WTC11 (cell line): Measurements from ENCODE around the gene SPI1. TPM values are rescaled to one million over a fixed set of nuclear protein-coding genes. Genes with fewer than 3 reads are reported as not detected.
A peak's percentile ranks its signal among the peaks of the same experiment; 100 is the strongest.

Source experiments
- ATAC-seq: fragments of 200-7000 bp; cut with Tn5 transposase; 2 replicates; pipeline ENCODE4 v1.10.0; 2021; ENCODE audit warnings: mild to moderate bottlenecking, moderate library complexity
- Bru-seq: library from RNA; stranded (reverse); fragments of 400-500 nt; gene quantifications from one replicate; lab custom pipeline; 2021; lab: Mats Ljungman, UMichigan
- CTCF ChIA-PET: fragments of 300-600 bp; sonication (Branson Sonifier 250); formaldehyde crosslinking; loops from one replicate; lab custom pipeline; 2021; ENCODE audit warnings: antibody characterized with exemption; lab: Charles Lee
- POLR2A ChIA-PET: fragments of 350-600 bp; sonication (Branson Sonifier 250); formaldehyde crosslinking; loops from one replicate; lab custom pipeline; 2021; ENCODE audit warnings: antibody characterized with exemption; lab: Charles Lee
- DNase-seq: peaks from one replicate; pipeline ENCODE4 v3.0.0; 2021; ENCODE audit warnings: low spot score
- H3K27ac Mint-ChIP-seq: 2 replicates; pipeline ENCODE4 v1.8.0; 2021; ENCODE audit warnings: mixed read lengths
- H3K27me3 Mint-ChIP-seq: 2 replicates; pipeline ENCODE4 v1.8.0; 2021; ENCODE audit warnings: low read depth, mild to moderate bottlenecking, moderate library complexity, mixed read lengths
- H3K36me3 Mint-ChIP-seq: 2 replicates; pipeline ENCODE4 v1.8.0; 2021; ENCODE audit warnings: mixed read lengths
- H3K4me1 Mint-ChIP-seq: 2 replicates; pipeline ENCODE4 v1.8.0; 2022; ENCODE audit warnings: mixed read lengths
- H3K4me3 Mint-ChIP-seq: 2 replicates; pipeline ENCODE4 v1.8.0; 2021; ENCODE audit warnings: mild to moderate bottlenecking, moderate library complexity, mixed read lengths
- H3K9me3 Mint-ChIP-seq: 2 replicates; pipeline ENCODE4 v1.8.0; 2021; ENCODE audit warnings: mixed read lengths
- CBFB ChIP-seq: sonication (generic); formaldehyde crosslinking; IDR thresholded peaks from 2 replicates; pipeline ENCODE4 v1.8.1; 2022; ENCODE audit warnings: mild to moderate bottlenecking, low read depth, missing genetic modification reagents
- GTF2I ChIP-seq: fragments of 250-450 bp; sonication (Bioruptor Pico); conservative IDR thresholded peaks from 2 replicates; pipeline ENCODE4 v1.4.0; 2021; ENCODE audit warnings: mild to moderate bottlenecking
- JAZF1 ChIP-seq: fragments of 250-450 bp; sonication (Bioruptor Pico); IDR thresholded peaks from 2 replicates; pipeline ENCODE4 v1.9.0; 2021; ENCODE audit warnings: moderate library complexity, mild to moderate bottlenecking, inconsistent platforms
- NR1H2 ChIP-seq: sonication (generic); formaldehyde crosslinking; IDR thresholded peaks from 2 replicates; pipeline ENCODE4 v1.9.0; 2021; ENCODE audit warnings: mild to moderate bottlenecking, moderate library complexity, missing genetic modification reagents
- NR2C2 ChIP-seq: sonication (generic); formaldehyde crosslinking; IDR thresholded peaks from 2 replicates; pipeline ENCODE4 v1.8.0; 2022; ENCODE audit warnings: mild to moderate bottlenecking, missing genetic modification reagents
- PRRX2 ChIP-seq: fragments of 250-450 bp; sonication (Bioruptor Pico); IDR thresholded peaks from 2 replicates; pipeline ENCODE4 v1.8.0; 2021; ENCODE audit warnings: mild to moderate bottlenecking
- long read RNA-seq, 3 experiments: library from RNA in 1 of 3; library from capped mRNA in 1 of 3; library from polyadenylated mRNA in 1 of 3; unstranded in 2 of 3; stranded (forward) in 1 of 3; transcript quantifications; one replicate each; pipeline ENCODE4 v2.0.0, GENCODE V29; 2021
- total RNA-seq: library from RNA; stranded (reverse); gene quantifications from 3 replicates; pipeline ENCODE4 v1.2.3, GENCODE V29; 2021
- TF ChIP-seq, protein P1 (sequence below): sonication (generic); formaldehyde crosslinking; IDR thresholded peaks from 2 replicates; pipeline ENCODE4 v1.8.0; 2023; ENCODE audit warnings: mild to moderate bottlenecking, missing genetic modification reagents
- TF ChIP-seq, protein P2 (sequence below): sonication (generic); formaldehyde crosslinking; IDR thresholded peaks from 2 replicates; pipeline ENCODE4 v1.8.1; 2023; ENCODE audit warnings: mild to moderate bottlenecking, missing genetic modification reagents
- TF ChIP-seq, protein P3 (sequence below): fragments of 200-600 bp; IDR thresholded peaks from 2 replicates; pipeline ENCODE4 v1.8.0; 2022; ENCODE audit warnings: antibody characterized with exemption
- TF ChIP-seq, protein P4 (sequence below): sonication (generic); formaldehyde crosslinking; conservative IDR thresholded peaks from 2 replicates; pipeline ENCODE4 v1.8.1; 2023; ENCODE audit warnings: mild to moderate bottlenecking, low read depth, missing genetic modification reagents, moderate library complexity
- TF ChIP-seq, protein P5 (sequence below): sonication (generic); formaldehyde crosslinking; IDR thresholded peaks from 2 replicates; pipeline ENCODE4 v1.8.0; 2022; ENCODE audit warnings: mild to moderate bottlenecking, missing genetic modification reagents
- TF ChIP-seq, protein P6 (sequence below): fragments of 250-450 bp; sonication (Bioruptor Pico); IDR thresholded peaks from 2 replicates; pipeline ENCODE4 v1.9.0; 2021; ENCODE audit warnings: moderate library complexity, mild to moderate bottlenecking, inconsistent platforms, borderline replicate concordance
- TF ChIP-seq, protein P7 (sequence below): fragments of 250-450 bp; sonication (Bioruptor Pico); conservative IDR thresholded peaks from 2 replicates; pipeline ENCODE4 v1.9.0; 2021; ENCODE audit warnings: mild to moderate bottlenecking

SPI1 gene
- 0.21 to 0.59 TPM (median 0.39 TPM) in 3 replicates for total RNA-seq
- percentile 2 among the genes with signal in this experiment for Bru-seq, nascent RNA
- long read RNA-seq, experiment 1, result 0 reads
- long read RNA-seq, experiment 2, result 0 reads
- long read RNA-seq, experiment 3, result 0 reads

DNA sequence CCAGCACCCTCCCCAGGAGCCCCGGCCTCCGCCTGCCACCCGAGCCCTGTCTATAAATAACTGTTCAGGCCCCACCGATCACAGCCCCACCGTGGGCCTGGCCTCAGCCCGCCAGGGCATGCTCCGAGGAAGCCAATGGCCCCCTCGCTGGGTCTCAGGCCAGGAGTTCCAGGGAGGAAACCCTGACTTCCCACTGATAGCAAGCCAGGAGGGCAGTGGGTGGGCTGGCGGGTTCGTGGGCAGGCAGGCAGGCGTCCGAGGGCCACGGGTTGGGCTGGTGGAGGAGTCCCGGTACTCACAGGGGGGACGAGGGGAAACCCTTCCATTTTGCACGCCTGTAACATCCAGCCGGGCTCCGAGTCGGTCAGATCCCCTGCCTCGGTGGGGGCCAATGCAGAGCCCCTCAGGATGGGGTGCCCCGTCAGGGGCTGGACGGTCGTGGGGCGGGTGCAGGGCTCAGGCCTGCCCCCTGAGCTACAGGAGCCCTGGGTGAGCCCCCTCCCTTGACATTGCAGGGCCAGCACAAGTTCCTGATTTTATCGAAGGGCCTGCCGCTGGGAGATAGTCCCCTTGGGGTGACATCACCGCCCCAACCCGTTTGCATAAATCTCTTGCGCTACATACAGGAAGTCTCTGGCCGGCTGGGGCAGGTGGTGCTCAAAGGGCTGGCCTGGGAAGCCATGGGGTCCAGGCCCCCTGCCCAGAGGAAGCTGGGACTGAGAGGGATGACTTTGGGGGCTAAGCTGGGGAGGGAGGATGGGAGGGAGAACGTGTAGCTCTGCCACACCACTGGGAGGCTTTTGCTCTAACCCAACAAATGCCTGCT is at the start of gene SPI1:
TSS of gene SPI1 (minus strand) at position 538 of the 826 bp plus-strand sequence. CDS start at position 344, 194 bp downstream.
- POLR2A ChIA-PET, result no interaction called here

More for the DNA sequence above, at the start of gene SPI1:
- CTCF ChIA-PET, result interaction anchor here (0.8 to 0.9 kb wide), 2 partner anchors 23 to 76 kb away, joined by 3 to 6 read pairs; no protein-coding TSS in a partner anchor
- ATAC-seq, result peak; percentile 7; the same call in 1 of the 2 replicates
- peaks cover 2% of the 10 kb centered on the region; the same call in 1 of the 2 replicates for H3K4me1 Mint-ChIP-seq
- H3K4me3 Mint-ChIP-seq, result no peak within 1 kb of the TSS
- no peaks in the 10 kb centered on the region for H3K36me3 Mint-ChIP-seq
- DNase-seq, result no peak
- TF ChIP-seq CBFB, result no peak
- TF ChIP-seq, protein P1, sequence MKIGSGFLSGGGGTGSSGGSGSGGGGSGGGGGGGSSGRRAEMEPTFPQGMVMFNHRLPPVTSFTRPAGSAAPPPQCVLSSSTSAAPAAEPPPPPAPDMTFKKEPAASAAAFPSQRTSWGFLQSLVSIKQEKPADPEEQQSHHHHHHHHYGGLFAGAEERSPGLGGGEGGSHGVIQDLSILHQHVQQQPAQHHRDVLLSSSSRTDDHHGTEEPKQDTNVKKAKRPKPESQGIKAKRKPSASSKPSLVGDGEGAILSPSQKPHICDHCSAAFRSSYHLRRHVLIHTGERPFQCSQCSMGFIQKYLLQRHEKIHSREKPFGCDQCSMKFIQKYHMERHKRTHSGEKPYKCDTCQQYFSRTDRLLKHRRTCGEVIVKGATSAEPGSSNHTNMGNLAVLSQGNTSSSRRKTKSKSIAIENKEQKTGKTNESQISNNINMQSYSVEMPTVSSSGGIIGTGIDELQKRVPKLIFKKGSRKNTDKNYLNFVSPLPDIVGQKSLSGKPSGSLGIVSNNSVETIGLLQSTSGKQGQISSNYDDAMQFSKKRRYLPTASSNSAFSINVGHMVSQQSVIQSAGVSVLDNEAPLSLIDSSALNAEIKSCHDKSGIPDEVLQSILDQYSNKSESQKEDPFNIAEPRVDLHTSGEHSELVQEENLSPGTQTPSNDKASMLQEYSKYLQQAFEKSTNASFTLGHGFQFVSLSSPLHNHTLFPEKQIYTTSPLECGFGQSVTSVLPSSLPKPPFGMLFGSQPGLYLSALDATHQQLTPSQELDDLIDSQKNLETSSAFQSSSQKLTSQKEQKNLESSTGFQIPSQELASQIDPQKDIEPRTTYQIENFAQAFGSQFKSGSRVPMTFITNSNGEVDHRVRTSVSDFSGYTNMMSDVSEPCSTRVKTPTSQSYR (CRISPR knock-in tag), result no peak
- no peak for TF ChIP-seq PRRX2 (CRISPR knock-in tag)
- no peak for TF ChIP-seq NR2C2 (CRISPR knock-in tag)
- TF ChIP-seq, protein P2, sequence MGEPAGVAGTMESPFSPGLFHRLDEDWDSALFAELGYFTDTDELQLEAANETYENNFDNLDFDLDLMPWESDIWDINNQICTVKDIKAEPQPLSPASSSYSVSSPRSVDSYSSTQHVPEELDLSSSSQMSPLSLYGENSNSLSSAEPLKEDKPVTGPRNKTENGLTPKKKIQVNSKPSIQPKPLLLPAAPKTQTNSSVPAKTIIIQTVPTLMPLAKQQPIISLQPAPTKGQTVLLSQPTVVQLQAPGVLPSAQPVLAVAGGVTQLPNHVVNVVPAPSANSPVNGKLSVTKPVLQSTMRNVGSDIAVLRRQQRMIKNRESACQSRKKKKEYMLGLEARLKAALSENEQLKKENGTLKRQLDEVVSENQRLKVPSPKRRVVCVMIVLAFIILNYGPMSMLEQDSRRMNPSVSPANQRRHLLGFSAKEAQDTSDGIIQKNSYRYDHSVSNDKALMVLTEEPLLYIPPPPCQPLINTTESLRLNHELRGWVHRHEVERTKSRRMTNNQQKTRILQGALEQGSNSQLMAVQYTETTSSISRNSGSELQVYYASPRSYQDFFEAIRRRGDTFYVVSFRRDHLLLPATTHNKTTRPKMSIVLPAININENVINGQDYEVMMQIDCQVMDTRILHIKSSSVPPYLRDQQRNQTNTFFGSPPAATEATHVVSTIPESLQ (CRISPR knock-in tag), result no peak
- no peak for TF ChIP-seq JAZF1 (CRISPR knock-in tag)
- TF ChIP-seq, protein P3, sequence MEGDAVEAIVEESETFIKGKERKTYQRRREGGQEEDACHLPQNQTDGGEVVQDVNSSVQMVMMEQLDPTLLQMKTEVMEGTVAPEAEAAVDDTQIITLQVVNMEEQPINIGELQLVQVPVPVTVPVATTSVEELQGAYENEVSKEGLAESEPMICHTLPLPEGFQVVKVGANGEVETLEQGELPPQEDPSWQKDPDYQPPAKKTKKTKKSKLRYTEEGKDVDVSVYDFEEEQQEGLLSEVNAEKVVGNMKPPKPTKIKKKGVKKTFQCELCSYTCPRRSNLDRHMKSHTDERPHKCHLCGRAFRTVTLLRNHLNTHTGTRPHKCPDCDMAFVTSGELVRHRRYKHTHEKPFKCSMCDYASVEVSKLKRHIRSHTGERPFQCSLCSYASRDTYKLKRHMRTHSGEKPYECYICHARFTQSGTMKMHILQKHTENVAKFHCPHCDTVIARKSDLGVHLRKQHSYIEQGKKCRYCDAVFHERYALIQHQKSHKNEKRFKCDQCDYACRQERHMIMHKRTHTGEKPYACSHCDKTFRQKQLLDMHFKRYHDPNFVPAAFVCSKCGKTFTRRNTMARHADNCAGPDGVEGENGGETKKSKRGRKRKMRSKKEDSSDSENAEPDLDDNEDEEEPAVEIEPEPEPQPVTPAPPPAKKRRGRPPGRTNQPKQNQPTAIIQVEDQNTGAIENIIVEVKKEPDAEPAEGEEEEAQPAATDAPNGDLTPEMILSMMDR, result no peak
- TF ChIP-seq, protein P4, sequence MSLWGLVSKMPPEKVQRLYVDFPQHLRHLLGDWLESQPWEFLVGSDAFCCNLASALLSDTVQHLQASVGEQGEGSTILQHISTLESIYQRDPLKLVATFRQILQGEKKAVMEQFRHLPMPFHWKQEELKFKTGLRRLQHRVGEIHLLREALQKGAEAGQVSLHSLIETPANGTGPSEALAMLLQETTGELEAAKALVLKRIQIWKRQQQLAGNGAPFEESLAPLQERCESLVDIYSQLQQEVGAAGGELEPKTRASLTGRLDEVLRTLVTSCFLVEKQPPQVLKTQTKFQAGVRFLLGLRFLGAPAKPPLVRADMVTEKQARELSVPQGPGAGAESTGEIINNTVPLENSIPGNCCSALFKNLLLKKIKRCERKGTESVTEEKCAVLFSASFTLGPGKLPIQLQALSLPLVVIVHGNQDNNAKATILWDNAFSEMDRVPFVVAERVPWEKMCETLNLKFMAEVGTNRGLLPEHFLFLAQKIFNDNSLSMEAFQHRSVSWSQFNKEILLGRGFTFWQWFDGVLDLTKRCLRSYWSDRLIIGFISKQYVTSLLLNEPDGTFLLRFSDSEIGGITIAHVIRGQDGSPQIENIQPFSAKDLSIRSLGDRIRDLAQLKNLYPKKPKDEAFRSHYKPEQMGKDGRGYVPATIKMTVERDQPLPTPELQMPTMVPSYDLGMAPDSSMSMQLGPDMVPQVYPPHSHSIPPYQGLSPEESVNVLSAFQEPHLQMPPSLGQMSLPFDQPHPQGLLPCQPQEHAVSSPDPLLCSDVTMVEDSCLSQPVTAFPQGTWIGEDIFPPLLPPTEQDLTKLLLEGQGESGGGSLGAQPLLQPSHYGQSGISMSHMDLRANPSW (CRISPR knock-in tag), result no peak
- TF ChIP-seq, protein P5, sequence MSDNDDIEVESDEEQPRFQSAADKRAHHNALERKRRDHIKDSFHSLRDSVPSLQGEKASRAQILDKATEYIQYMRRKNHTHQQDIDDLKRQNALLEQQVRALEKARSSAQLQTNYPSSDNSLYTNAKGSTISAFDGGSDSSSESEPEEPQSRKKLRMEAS, result no peak
- no peak for TF ChIP-seq NR1H2 (CRISPR knock-in tag)
- TF ChIP-seq, protein P6, sequence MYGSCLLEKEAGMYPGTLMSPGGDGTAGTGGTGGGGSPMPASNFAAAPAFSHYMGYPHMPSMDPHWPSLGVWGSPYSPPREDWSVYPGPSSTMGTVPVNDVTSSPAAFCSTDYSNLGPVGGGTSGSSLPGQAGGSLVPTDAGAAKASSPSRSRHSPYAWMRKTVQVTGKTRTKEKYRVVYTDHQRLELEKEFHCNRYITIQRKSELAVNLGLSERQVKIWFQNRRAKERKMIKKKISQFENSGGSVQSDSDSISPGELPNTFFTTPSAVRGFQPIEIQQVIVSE (CRISPR knock-in tag), result no peak
- TF ChIP-seq, protein P7, sequence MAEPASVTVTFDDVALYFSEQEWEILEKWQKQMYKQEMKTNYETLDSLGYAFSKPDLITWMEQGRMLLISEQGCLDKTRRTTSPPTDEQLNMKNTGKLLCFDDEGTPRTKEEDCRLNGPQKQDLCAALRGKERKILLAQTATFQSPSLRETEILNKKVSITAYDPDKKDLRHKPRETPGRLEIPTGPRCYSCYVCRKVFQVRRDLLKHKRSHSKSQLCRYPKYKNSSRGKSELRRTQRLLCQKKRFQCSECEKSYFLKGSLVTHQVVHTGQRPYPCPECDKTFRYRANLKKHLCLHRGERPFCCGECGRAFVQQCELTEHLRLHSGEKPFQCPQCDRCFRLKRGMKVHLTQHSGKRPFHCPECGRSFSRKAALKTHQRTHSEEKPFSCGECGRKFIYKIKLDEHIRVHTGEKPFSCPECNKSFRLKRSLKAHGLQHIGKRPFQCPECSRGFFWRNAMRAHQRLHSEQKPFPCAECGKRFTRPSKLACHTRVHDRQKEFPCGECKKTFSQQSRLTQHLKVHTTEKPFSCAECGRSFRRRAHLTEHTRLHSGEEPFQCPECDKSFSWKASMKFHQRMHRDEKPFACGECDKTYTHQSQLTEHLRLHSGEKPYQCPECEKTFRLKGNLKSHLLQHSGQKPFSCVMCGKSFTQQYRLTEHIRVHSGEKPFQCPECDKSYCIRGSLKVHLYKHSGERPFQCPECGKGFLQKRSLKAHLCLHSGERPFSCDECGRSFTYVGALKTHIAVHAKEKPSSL (CRISPR knock-in tag), result no peak
- no peak for TF ChIP-seq GTF2I (CRISPR knock-in tag)
- no peaks in the 10 kb centered on the region; the same call in 1 of the 2 replicates for H3K27me3 Mint-ChIP-seq
- H3K9me3 Mint-ChIP-seq, result no peaks in the 10 kb centered on the region
- H3K27ac Mint-ChIP-seq, result no peak within 1 kb of the TSS
